Keratinocyte (primary cell): ENCODE data around the gene KDM7A. TPM values are rescaled to one million over a fixed set of nuclear protein-coding genes. Genes with fewer than 3 reads are reported as not detected.

ENCODE experiments used
- DNase-seq: peaks from one replicate; pipeline ENCODE4 v3.0.0-alpha.2; 2011; ENCODE audit warnings: low read depth, missing footprints, low spot score
- FAIRE-seq: peaks from 2 replicates; lab custom pipeline; 2011; peaks lifted over from hg19 to GRCh38; lab: Jason Lieb, UNC
- H2AFZ ChIP-seq: 2 replicates; pipeline ENCODE4 v1.6.0; 2012; ENCODE audit warnings: low read length, control low read depth, inconsistent platforms; ENCODE audit not compliant: control insufficient read depth
- H3K27ac ChIP-seq: 2 replicates; pipeline ENCODE4 v1.5.1; 2011; ENCODE audit warnings: low read length; ENCODE audit not compliant: control insufficient read depth, insufficient read depth
- H3K27me3 ChIP-seq: 3 replicates; pipeline ENCODE4 v1.6.0; 2011; ENCODE audit warnings: low read length; ENCODE audit not compliant: control insufficient read depth, insufficient read depth; ENCODE audit errors: extremely low read depth
- H3K36me3 ChIP-seq, 2 experiments: 2 replicates in 1 of 2; 3 replicates in 1 of 2; pipeline ENCODE4 v1.5.1; 2011; ENCODE audit warnings: low read length in 2 of 2, mild to moderate bottlenecking in 1 of 2; ENCODE audit not compliant: control insufficient read depth in 2 of 2, insufficient read depth in 2 of 2; ENCODE audit errors: extremely low read depth in 1 of 2
- H3K4me1 ChIP-seq: 3 replicates; pipeline ENCODE4 v1.5.1; 2011; ENCODE audit warnings: low read length; ENCODE audit not compliant: control insufficient read depth, insufficient read depth; ENCODE audit errors: extremely low read depth
- H3K4me2 ChIP-seq: 3 replicates; pipeline ENCODE4 v1.6.0; 2011; ENCODE audit warnings: low read depth, low read length; ENCODE audit not compliant: control insufficient read depth, insufficient read depth; ENCODE audit errors: extremely low read depth
- H3K4me3 ChIP-seq, 3 experiments: fragments of 200-600 bp in 1 of 3; sonication (generic) in 1 of 3; 2 replicates in 2 of 3; 3 replicates in 1 of 3; pipeline ENCODE4 v1.5.1; 2011 to 2016; ENCODE audit warnings: low read length in 3 of 3, mild to moderate bottlenecking in 3 of 3, control low read depth in 2 of 3, inconsistent platforms in 1 of 3, low read depth in 1 of 3, mixed read lengths in 1 of 3, mixed run types in 1 of 3, moderate library complexity in 1 of 3; ENCODE audit not compliant: control insufficient read depth in 2 of 3, insufficient read depth in 2 of 3; ENCODE audit errors: extremely low read depth in 1 of 3
- H3K79me2 ChIP-seq: 2 replicates; pipeline ENCODE4 v1.6.0; 2012; ENCODE audit warnings: low read length; ENCODE audit not compliant: control insufficient read depth, insufficient read depth
- H3K9ac ChIP-seq: 3 replicates; pipeline ENCODE4 v1.6.0; 2011; ENCODE audit warnings: low read length; ENCODE audit not compliant: control insufficient read depth, insufficient read depth; ENCODE audit errors: extremely low read depth
- H3K9me1 ChIP-seq: 3 replicates; pipeline ENCODE4 v1.6.0; 2011; ENCODE audit warnings: low read length; ENCODE audit not compliant: control insufficient read depth, insufficient read depth; ENCODE audit errors: extremely low read depth
- H3K9me3 ChIP-seq: 2 replicates; pipeline ENCODE4 v1.5.1; 2012; ENCODE audit warnings: low read depth, low read length; ENCODE audit not compliant: control insufficient read depth
- H4K20me1 ChIP-seq: 3 replicates; pipeline ENCODE4 v1.6.0; 2011; ENCODE audit warnings: low read length; ENCODE audit not compliant: control insufficient read depth, insufficient read depth; ENCODE audit errors: extremely low read depth
- EZH2 ChIP-seq: IDR thresholded peaks from one replicate; pipeline ENCODE4 v1.6.1; 2012; ENCODE audit warnings: inconsistent platforms, mild to moderate bottlenecking, low read length, moderate library complexity
- dilution Hi-C: fragments of 300-500 bp; cut with MboI; formaldehyde crosslinking; loops from one replicate; pipeline ENCODE4 v1.7.0; 2020; ENCODE audit warnings: low sequenced_read_pairs; ENCODE audit not compliant: extremely low pct_ligation_motif_present
- polyA plus RNA-seq, 5 experiments: library from polyadenylated mRNA; depleted of rRNA in 3 of 5; stranded (reverse) in 3 of 5; stranded (forward) in 1 of 5; unstranded in 1 of 5; fragments of >200 nt; gene quantifications; 1 replicate in 1 of 5; 2 replicates in 3 of 5; 3 replicates in 1 of 5; pipeline versions ENCODE4 v1.2.1 to v1.2.3, GENCODE V29; 2011 to 2012; ENCODE audit warnings: missing spikeins in 2 of 5, low read depth in 1 of 5, low replicate concordance in 1 of 5
- TF ChIP-seq, protein P1 (sequence below), 3 experiments: IDR thresholded peaks in 1 of 3; conservative IDR thresholded peaks in 1 of 3; optimal IDR thresholded peaks in 1 of 3; 2 replicates in 2 of 3; 3 replicates in 1 of 3; pipeline versions ENCODE3 to v1.5.1; 2011; ENCODE audit warnings: low read length in 3 of 3, mild to moderate bottlenecking in 3 of 3, moderate library complexity in 2 of 3, control low read depth in 1 of 3, inconsistent platforms in 1 of 3; ENCODE audit not compliant: insufficient read depth in 2 of 3; ENCODE audit errors: extremely low read depth in 1 of 3

KDM7A gene
- polyA plus RNA-seq, 1 donor (not counting 4 experiments of a cell fraction or from before 2014, with no cell fraction given): 3.3 TPM

DNA sequence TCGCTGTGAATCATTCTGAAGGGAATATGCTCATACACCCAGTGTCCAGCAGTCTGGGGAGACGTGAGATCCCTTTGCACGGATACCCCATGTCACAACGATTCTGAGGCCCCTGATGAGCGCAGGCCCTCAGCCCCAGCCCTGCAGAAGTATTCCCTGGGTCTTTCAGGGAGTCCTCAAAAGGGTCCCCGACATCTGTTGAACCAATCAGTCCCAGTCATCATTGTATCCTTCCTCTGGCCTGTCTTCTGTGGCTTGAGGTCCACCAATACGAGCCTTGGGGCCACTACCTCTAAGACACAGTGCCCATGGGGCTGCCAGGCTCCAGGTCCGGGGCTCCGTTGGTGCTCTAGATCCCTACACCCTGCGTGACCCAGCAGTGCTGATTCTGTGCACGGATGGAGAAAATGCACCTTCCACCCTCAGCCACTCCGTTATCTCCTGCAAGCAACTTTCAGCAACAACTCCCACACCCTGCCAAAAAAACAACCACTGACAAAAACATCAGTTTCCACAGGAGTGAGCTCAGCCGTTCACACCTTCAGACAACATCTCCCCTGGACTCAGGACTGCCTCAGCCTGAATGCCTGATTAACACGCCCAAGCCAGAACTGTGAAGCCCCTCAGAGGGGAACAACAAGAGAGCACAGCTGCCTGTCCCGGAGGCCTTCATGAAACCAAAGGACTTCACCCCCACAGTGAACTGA lies 46.9 kb upstream of the KDM7A start:
- H3K4me1 ChIP-seq: no peaks in the 10 kb centered on the region
- no peaks in the 10 kb centered on the region for H3K9me3 ChIP-seq
- H3K4me3 ChIP-seq: no peak overlapping the region
- FAIRE-seq: no peak
- no peak for DNase-seq
- H2AFZ ChIP-seq: no peak overlapping the region
- no peaks in the 10 kb centered on the region for H3K27me3 ChIP-seq
- no peak overlapping the region for H3K9ac ChIP-seq
- no peaks in the 10 kb centered on the region for H3K79me2 ChIP-seq
- no peaks in the 10 kb centered on the region for H4K20me1 ChIP-seq
- no peak overlapping the region for H3K27ac ChIP-seq
- no peaks in the 10 kb centered on the region for H3K9me1 ChIP-seq
- TF ChIP-seq EZH2: no peak
- TF ChIP-seq, protein P1, sequence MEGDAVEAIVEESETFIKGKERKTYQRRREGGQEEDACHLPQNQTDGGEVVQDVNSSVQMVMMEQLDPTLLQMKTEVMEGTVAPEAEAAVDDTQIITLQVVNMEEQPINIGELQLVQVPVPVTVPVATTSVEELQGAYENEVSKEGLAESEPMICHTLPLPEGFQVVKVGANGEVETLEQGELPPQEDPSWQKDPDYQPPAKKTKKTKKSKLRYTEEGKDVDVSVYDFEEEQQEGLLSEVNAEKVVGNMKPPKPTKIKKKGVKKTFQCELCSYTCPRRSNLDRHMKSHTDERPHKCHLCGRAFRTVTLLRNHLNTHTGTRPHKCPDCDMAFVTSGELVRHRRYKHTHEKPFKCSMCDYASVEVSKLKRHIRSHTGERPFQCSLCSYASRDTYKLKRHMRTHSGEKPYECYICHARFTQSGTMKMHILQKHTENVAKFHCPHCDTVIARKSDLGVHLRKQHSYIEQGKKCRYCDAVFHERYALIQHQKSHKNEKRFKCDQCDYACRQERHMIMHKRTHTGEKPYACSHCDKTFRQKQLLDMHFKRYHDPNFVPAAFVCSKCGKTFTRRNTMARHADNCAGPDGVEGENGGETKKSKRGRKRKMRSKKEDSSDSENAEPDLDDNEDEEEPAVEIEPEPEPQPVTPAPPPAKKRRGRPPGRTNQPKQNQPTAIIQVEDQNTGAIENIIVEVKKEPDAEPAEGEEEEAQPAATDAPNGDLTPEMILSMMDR (optimal IDR thresholded peaks at IDR 0.05 in 1 of 3, IDR thresholded peaks at IDR 0.05 in 1 of 3, conservative IDR thresholded peaks at IDR 0.05 in 1 of 3; ENCODE audit: extremely low read depth in 1 of 3, insufficient read depth in 2 of 3, low read length in 3 of 3): no peak
- dilution Hi-C loops: no loop called here
- H3K36me3 ChIP-seq: no peaks in the 10 kb centered on the region
- no peak overlapping the region for H3K4me2 ChIP-seq

DNA sequence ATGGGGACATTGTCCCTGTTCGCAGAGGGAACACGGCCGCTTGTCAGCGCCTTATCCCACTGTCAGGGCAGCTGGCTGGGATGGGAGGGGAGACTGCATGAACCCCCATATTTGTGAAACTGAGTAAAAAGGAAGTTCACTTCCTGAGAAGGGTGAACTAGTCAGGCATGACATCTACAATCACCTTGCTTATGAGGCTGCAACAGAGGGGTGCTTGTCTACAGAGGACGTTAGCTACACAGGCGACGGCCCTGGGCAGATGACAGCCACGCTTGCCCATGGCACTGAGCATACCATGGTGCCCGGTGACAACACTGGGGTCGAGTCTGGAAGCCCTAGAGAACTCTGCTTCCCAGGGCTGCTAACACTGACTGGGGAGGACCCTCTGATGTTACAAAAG lies 46.0 kb upstream of the KDM7A start:
- Histone ChIP-seq H3K9me3 (no peaks in the 10 kb centered on the region), H3K4me2 (no peak overlapping the region), H3K79me2 (no peaks in the 10 kb centered on the region), H4K20me1 (no peaks in the 10 kb centered on the region), H3K9me1 (no peaks in the 10 kb centered on the region), H3K36me3 (no peaks in the 10 kb centered on the region), H3K4me1 (no peaks in the 10 kb centered on the region), H3K4me3 (no peak overlapping the region), H3K9ac (no peak overlapping the region), H3K27ac (no peak overlapping the region), H3K27me3 (no peaks in the 10 kb centered on the region), H2AFZ (no peak overlapping the region)
- dilution Hi-C loops: no loop called here
- TF ChIP-seq EZH2: no peak
- TF ChIP-seq, protein P1 (optimal IDR thresholded peaks at IDR 0.05 in 1 of 3, IDR thresholded peaks at IDR 0.05 in 1 of 3, conservative IDR thresholded peaks at IDR 0.05 in 1 of 3; ENCODE audit: extremely low read depth in 1 of 3, insufficient read depth in 2 of 3, low read length in 3 of 3): no peak
- no peak for FAIRE-seq
- DNase-seq: no peak
